GM12878 (cell line): ENCODE measurements around the gene DDRGK1. TPM values are rescaled to one million over a fixed set of nuclear protein-coding genes. Genes with fewer than 3 reads are reported as not detected.

ENCODE experiments used
- ATAC-seq: fragments of 200-7000 bp; cut with Tn5 transposase; 3 replicates; pipeline ENCODE4 v1.9.1; 2020; ENCODE audit warnings: mild to moderate bottlenecking, moderate library complexity
- BruUV-seq: library from RNA; stranded (reverse); fragments of 400-500 nt; replicated peaks from 2 replicates; lab custom pipeline; 2021; lab: Mats Ljungman, UMichigan
- CTCF ChIA-PET: fragments of 300-600 bp; sonication (Branson Sonifier 250); formaldehyde crosslinking; extraction: SDS; loops from one replicate; lab custom pipeline; 2021; ENCODE audit warnings: inconsistent platforms; lab: Yijun Ruan, JAX
- POLR2A ChIA-PET: fragments of 350-600 bp; formaldehyde crosslinking; extraction: SDS; loops from one replicate; lab custom pipeline; 2021; ENCODE audit warnings: inconsistent platforms; lab: Charles Lee
- RAD21 ChIA-PET: fragments of 300-600 bp; sonication (Branson Sonifier 250); formaldehyde crosslinking; loops from one replicate; lab custom pipeline; 2023; ENCODE audit warnings: antibody characterized with exemption; ENCODE audit not compliant: unreplicated experiment; lab: Charles Lee
- SMC1A ChIA-PET: fragments of 300-600 bp; sonication (Branson Sonifier 250); formaldehyde crosslinking; loops from one replicate; lab custom pipeline; 2023; ENCODE audit not compliant: unreplicated experiment, uncharacterized antibody; lab: Charles Lee
- DNase-seq: peaks from one replicate; pipeline ENCODE4 v3.0.0-alpha.2; 2011; ENCODE audit warnings: low read depth, low spot score
- FAIRE-seq: peaks from 3 replicates; lab custom pipeline; 2011; peaks lifted over from hg19 to GRCh38; lab: Jason Lieb, UNC
- H2AFZ ChIP-seq: 2 replicates; pipeline ENCODE4 v1.6.0; 2011; ENCODE audit warnings: low read depth, low read length, control low read depth; ENCODE audit not compliant: control insufficient read depth
- H3K27ac ChIP-seq: 2 replicates; pipeline ENCODE4 v1.5.1; 2011; ENCODE audit warnings: control low read depth; ENCODE audit not compliant: control insufficient read depth, insufficient read depth
- H3K27me3 ChIP-seq, 2 experiments: replicated peaks in 1 of 2; 2 replicates each; pipeline versions ENCODE4 v1.6.0 to v1.6.1; 2011; ENCODE audit warnings: low read length in 1 of 2; ENCODE audit not compliant: control insufficient read depth in 2 of 2, insufficient read depth in 2 of 2
- H3K36me3 ChIP-seq, 2 experiments: 2 replicates each; pipeline ENCODE4 v1.5.1; 2011; ENCODE audit warnings: low read length in 1 of 2; ENCODE audit not compliant: control insufficient read depth in 2 of 2, insufficient read depth in 2 of 2
- H3K4me1 ChIP-seq: 2 replicates; pipeline ENCODE4 v1.6.1; 2011; ENCODE audit warnings: mild to moderate bottlenecking, low read length, moderate library complexity, mixed read lengths; ENCODE audit not compliant: control insufficient read depth, insufficient read depth
- H3K4me2 ChIP-seq: 2 replicates; pipeline ENCODE4 v1.6.0; 2011; ENCODE audit warnings: control low read depth; ENCODE audit not compliant: control insufficient read depth, insufficient read depth
- H3K4me3 ChIP-seq: fragments of 200-600 bp; sonication (generic); 2 replicates; pipeline ENCODE4 v1.5.1; 2016
- H3K79me2 ChIP-seq: 2 replicates; pipeline ENCODE4 v1.6.0; 2011; ENCODE audit warnings: low read length; ENCODE audit not compliant: control insufficient read depth, insufficient read depth
- H3K9ac ChIP-seq: 2 replicates; pipeline ENCODE4 v1.8.0; 2011; ENCODE audit warnings: low read length, control low read depth, mixed read lengths; ENCODE audit not compliant: control insufficient read depth, insufficient read depth
- H3K9me3 ChIP-seq: replicated peaks from 3 replicates; pipeline ENCODE4 v1.5.1; 2011; ENCODE audit warnings: mild to moderate bottlenecking, low read length; ENCODE audit not compliant: control insufficient read depth, insufficient read depth
- H4K20me1 ChIP-seq: 2 replicates; pipeline ENCODE4 v1.6.0; 2011; ENCODE audit not compliant: control insufficient read depth, insufficient read depth
- BMI1 ChIP-seq: fragments of 450-650 bp; IDR thresholded peaks from 2 replicates; pipeline ENCODE4 v1.6.1; 2016; ENCODE audit warnings: mild to moderate bottlenecking, moderate library complexity, borderline replicate concordance
- CHD1 ChIP-seq: IDR thresholded peaks from 2 replicates; pipeline ENCODE4 v1.6.1; 2012; ENCODE audit warnings: low read depth, low read length, improper control_type of control experiment
- CHD2 ChIP-seq: IDR thresholded peaks from 2 replicates; pipeline ENCODE4 v1.6.1; 2011; ENCODE audit warnings: low read depth, low read length, improper control_type of control experiment, borderline replicate concordance
- CHD4 ChIP-seq: fragments of 200-600 bp; sonication (generic); IDR thresholded peaks from 2 replicates; pipeline ENCODE4 v1.6.1; 2016; ENCODE audit warnings: mild to moderate bottlenecking
- CREB1 ChIP-seq: IDR thresholded peaks from 2 replicates; pipeline ENCODE4 v1.6.1; 2012; ENCODE audit warnings: low read depth, mild to moderate bottlenecking, inconsistent platforms
- CREM ChIP-seq: IDR thresholded peaks from 2 replicates; pipeline ENCODE4 v1.6.1; 2014; ENCODE audit warnings: antibody characterized with exemption, low read depth
- ETV6 ChIP-seq, 2 experiments: fragments of 450-650 bp in 1 of 2; IDR thresholded peaks in 1 of 2; conservative IDR thresholded peaks in 1 of 2; 2 replicates each; pipeline ENCODE4 v1.6.1; 2014; ENCODE audit warnings: antibody characterized with exemption in 1 of 2, borderline replicate concordance in 1 of 2, low read depth in 1 of 2, mild to moderate bottlenecking in 1 of 2, moderate library complexity in 1 of 2
- EZH2 ChIP-seq: IDR thresholded peaks from 2 replicates; pipeline ENCODE4 v1.6.1; 2012; ENCODE audit warnings: low read depth, mild to moderate bottlenecking, control low read depth, inconsistent platforms, low read length, borderline replicate concordance; ENCODE audit not compliant: control insufficient read depth
- MTA2 ChIP-seq: fragments of 450-650 bp; IDR thresholded peaks from 2 replicates; pipeline ENCODE4 v1.6.1; 2016; ENCODE audit warnings: low read depth, mild to moderate bottlenecking, moderate library complexity
- PAX5 ChIP-seq: IDR thresholded peaks from 2 replicates; pipeline ENCODE4 v1.6.1; 2011; ENCODE audit warnings: low read depth, low read length, borderline replicate concordance
- POLR2AphosphoS5 ChIP-seq: IDR thresholded peaks from 2 replicates; pipeline ENCODE4 v1.6.1; 2011; ENCODE audit warnings: mild to moderate bottlenecking, low read length, inconsistent platforms
- RAD51 ChIP-seq: fragments of 450-650 bp; IDR thresholded peaks from 2 replicates; pipeline ENCODE4 v1.6.1; 2016; ENCODE audit warnings: moderate library complexity, mild to moderate bottlenecking, inconsistent platforms
- SIX5 ChIP-seq: IDR thresholded peaks from 2 replicates; pipeline ENCODE4 v1.6.1; 2011; ENCODE audit warnings: mild to moderate bottlenecking, low read depth, low read length, moderate library complexity; ENCODE audit not compliant: severe bottlenecking
- SKIL ChIP-seq: fragments of 450-650 bp; IDR thresholded peaks from 2 replicates; pipeline ENCODE4 v1.6.1; 2017; ENCODE audit warnings: mild to moderate bottlenecking, low read depth, inconsistent platforms; ENCODE audit not compliant: poor library complexity, severe bottlenecking
- SMAD1 ChIP-seq: fragments of 450-650 bp; IDR thresholded peaks from 2 replicates; pipeline ENCODE4 v1.6.1; 2018; ENCODE audit warnings: mild to moderate bottlenecking, low read depth; ENCODE audit not compliant: partially characterized antibody
- SPI1 ChIP-seq: IDR thresholded peaks from 2 replicates; pipeline ENCODE4 v1.6.1; 2011; ENCODE audit warnings: low read depth, mild to moderate bottlenecking, low read length, moderate library complexity, borderline replicate concordance; ENCODE audit not compliant: insufficient read depth
- SUZ12 ChIP-seq: fragments of 200-600 bp; sonication (generic); IDR thresholded peaks from one replicate; pipeline ENCODE4 v1.6.1; 2018; ENCODE audit warnings: antibody characterized with exemption, mild to moderate bottlenecking; ENCODE audit not compliant: unreplicated experiment
- TCF3 ChIP-seq: IDR thresholded peaks from 2 replicates; pipeline ENCODE4 v1.6.1; 2012; ENCODE audit warnings: low read depth, mild to moderate bottlenecking, low read length, borderline replicate concordance; ENCODE audit not compliant: insufficient read depth
- WRNIP1 ChIP-seq: IDR thresholded peaks from 2 replicates; pipeline ENCODE4 v1.6.1; 2011; ENCODE audit warnings: low read depth, low read length, improper control_type of control experiment, borderline replicate concordance
- ZNF207 ChIP-seq: fragments of 450-650 bp; IDR thresholded peaks from 2 replicates; pipeline ENCODE4 v1.6.1; 2014; ENCODE audit warnings: antibody characterized with exemption, mild to moderate bottlenecking, borderline replicate concordance
- WGBS: methylation state at CpG from one replicate; pipeline ENCODE4 v1.1.6; 2016; ENCODE audit warnings: low lambda C conversion rate; ENCODE audit not compliant: insufficient replicate concordance, insufficient coverage; ENCODE audit errors: missing lambda C conversion rate; 5-methylcytosine and 5-hydroxymethylcytosine counted together
- in situ Hi-C: fragments of 300-500 bp; cut with MboI; formaldehyde crosslinking; loops from 9 replicates; pipeline ENCODE4 v1.14.3; 2018; ENCODE audit warnings: mixed read lengths
- intact Hi-C: fragments of 100-400 bp; cut with micrococcal nuclease; formaldehyde crosslinking; loops from one replicate; pipeline ENCODE4 v1.14.2; 2022; ENCODE audit not compliant: unreplicated experiment
- polyA plus RNA-seq, 11 experiments: library from polyadenylated mRNA; depleted of rRNA in 4 of 11; unstranded in 6 of 11; stranded (reverse) in 5 of 11; fragments of >200 nt; fragmentation: Nextera tagmentation in 4 of 11; fragmentation: Illumina TruSeq in 1 of 11; extraction: Ambion mirVana in 4 of 11; extraction: Trizol in 1 of 11; gene quantifications; 1 replicate in 1 of 11; 2 replicates in 10 of 11; pipeline versions ENCODE4 v1.2.1 to v1.2.3, GENCODE V29; 2011 to 2016; ENCODE audit warnings: inconsistent platforms in 2 of 11, missing spikeins in 2 of 11, low read depth in 1 of 11
- total RNA-seq, 4 experiments: library from RNA; depleted of rRNA in 3 of 4; stranded (reverse); fragments of >200 nt in 3 of 4; fragmentation: Illumina TruSeq in 1 of 4; extraction: Trizol in 1 of 4; gene quantifications; 2 replicates each; pipeline versions ENCODE4 v1.2.1 to v1.2.3, GENCODE V29; 2013 to 2021
- TF ChIP-seq, protein P1 (sequence below): IDR thresholded peaks from 2 replicates; pipeline ENCODE4 v1.6.1; 2011; ENCODE audit warnings: low read depth, mild to moderate bottlenecking, low read length, moderate library complexity, borderline replicate concordance; ENCODE audit errors: extremely low read depth

The DDRGK1 gene
- total and polyA plus RNA-seq, 10 of the 15 experiments (the other 5 are each of a cell fraction or from before 2014, with no cell fraction given), result 4.0 to 55.2 (median 39.7) TPM

DNA sequence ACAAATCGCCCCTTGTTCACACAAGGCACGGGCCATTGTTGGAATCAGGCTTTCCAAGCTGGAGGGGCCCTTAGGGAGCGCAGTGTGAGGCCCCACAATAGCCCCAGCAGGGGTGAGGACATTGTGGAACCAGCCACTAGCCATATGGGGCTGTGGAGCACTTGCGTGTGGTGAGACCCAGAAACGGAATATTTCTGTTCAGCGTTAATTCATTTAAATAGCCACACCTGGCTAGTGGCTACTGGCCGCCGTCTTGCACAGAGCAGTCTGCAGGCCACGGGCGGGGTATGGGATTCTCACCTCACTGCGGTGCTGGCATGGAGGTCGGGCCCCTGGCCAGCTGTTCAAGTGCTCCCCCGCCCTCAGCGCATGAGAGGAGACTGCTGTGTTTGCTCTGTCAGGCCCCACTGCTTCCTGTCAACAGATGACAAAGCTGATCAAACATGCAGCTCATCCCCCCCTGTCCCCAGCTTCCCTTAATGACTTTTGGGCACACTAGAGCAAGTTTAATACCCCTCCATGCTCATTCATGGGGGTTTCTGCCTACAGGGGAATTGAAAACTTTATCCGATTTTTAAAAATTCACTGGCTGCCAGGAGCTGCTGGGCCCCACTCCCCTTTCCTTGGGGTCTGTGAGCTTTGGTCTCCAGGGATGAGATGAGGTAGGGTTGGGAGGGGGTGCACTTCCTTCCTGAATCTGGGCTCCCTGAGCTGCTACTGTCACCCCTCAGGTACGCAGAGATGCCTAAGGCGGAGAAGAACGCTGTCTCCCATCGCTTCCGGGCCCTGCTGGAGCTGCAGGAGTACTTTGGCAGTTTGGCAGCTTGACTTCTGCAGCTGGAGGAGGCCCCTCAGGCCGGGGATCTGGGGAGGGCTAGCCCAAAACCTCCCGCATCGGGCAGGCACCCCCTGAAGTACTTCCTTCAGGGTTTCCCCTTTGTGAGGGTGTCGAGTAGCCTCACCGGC, 18.4 kb upstream of the DDRGK1 start:
- intact Hi-C loops, result no loop called here
- Histone ChIP-seq H2AFZ (no peak overlapping the region), H3K79me2 (no peaks in the 10 kb centered on the region), H3K4me1 (peaks cover 16% of the 10 kb centered on the region), H3K9ac (peak overlapping the region; percentile 44; the same call in 1 of the 2 replicates), H3K27ac (peak overlapping the region; percentile 58; the same call in 1 of the 2 replicates), H3K4me3 (no peak overlapping the region), H3K36me3 (peaks cover 0 to 10% of the 10 kb centered on the region in 2 experiments; a peak in 2 of 4 replicates), H3K9me3 (no peaks in the 10 kb centered on the region), H4K20me1 (no peaks in the 10 kb centered on the region), H3K27me3 (no peaks in the 10 kb centered on the region), H3K4me2 (0 out of 2 replicates have a peak overlapping the region, but pooled peaks have one; percentile 42)
- peak; percentile 7 for FAIRE-seq
- ChIA-PET CTCF (interaction anchor here (1.2 kb wide), 1 partner anchor 488 kb away, joined by 3 read pairs; no protein-coding TSS in a partner anchor), POLR2A (no interaction called here), RAD21 (interaction anchor here (1.0 kb wide), 1 partner anchor 91 kb away, joined by 4 read pairs; no protein-coding TSS in a partner anchor), SMC1A (interaction anchor here (0.9 to 1.2 kb wide), 3 partner anchors 13 to 53 kb away, joined by 3 to 4 read pairs (median 3); no protein-coding TSS in a partner anchor)
- BruUV-seq, result no TSS peak
- WGBS, result 40% methylated on average over 25 of the region's 25 CpGs
- no peak for DNase-seq
- in situ Hi-C loops, result no loop called here
- ATAC-seq, result peak; percentile 75
- TF ChIP-seq PAX5 (0 out of 2 replicates have a peak, but pooled peaks have one; percentile 42), SKIL (no peak), SIX5 (no peak), ZNF207 (no peak), POLR2AphosphoS5 (no peak), TCF3 (0 out of 2 replicates have a peak, but pooled peaks have one; percentile 35), SUZ12 (no peak), EZH2 (no peak), CREM (peak; percentile 79), RAD51 (no peak), BMI1 (no peak), CHD4 (no peak), MTA2 (no peak), WRNIP1 (no peak), ETV6 (conservative IDR thresholded peaks at IDR 0.05 in 1 of 2, IDR thresholded peaks at IDR 0.05 in 1 of 2; ENCODE audit: borderline replicate concordance in 1 of 2, low read depth in 1 of 2) (no peak), CHD1 (no peak), SPI1 (no peak), CREB1 (peak; percentile 88), SMAD1 (no peak), CHD2 (no peak)
- TF ChIP-seq, protein P1, sequence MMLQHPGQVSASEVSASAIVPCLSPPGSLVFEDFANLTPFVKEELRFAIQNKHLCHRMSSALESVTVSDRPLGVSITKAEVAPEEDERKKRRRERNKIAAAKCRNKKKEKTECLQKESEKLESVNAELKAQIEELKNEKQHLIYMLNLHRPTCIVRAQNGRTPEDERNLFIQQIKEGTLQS, result no peak
